GM12878 (cell line): ENCODE measurements around the gene PLA2G4A.

ENCODE experiments used
- EP300 ChIP-seq, 2 experiments: fragments of 150-350 bp in 1 of 2; IDR thresholded peaks; 2 replicates each; pipeline ENCODE4 v1.6.1; 2011 to 2012; ENCODE audit warnings: low read depth in 2 of 2, low read length in 2 of 2, borderline replicate concordance in 1 of 2, improper control_type of control experiment in 1 of 2, inconsistent platforms in 1 of 2; ENCODE audit not compliant: control insufficient read depth in 1 of 2
- PBX3 ChIP-seq: IDR thresholded peaks from 2 replicates; pipeline ENCODE4 v1.6.1; 2011; ENCODE audit warnings: mild to moderate bottlenecking, low read depth, low read length, moderate library complexity; ENCODE audit not compliant: insufficient replicate concordance
- RELA ChIP-seq: fragments of 450-650 bp; IDR thresholded peaks from 2 replicates; pipeline ENCODE4 v1.8.0; 2014; ENCODE audit warnings: borderline replicate concordance; ENCODE audit not compliant: partially characterized antibody
- ZNF207 ChIP-seq: fragments of 450-650 bp; IDR thresholded peaks from 2 replicates; pipeline ENCODE4 v1.6.1; 2014; ENCODE audit warnings: antibody characterized with exemption, mild to moderate bottlenecking, borderline replicate concordance
- TF ChIP-seq, protein P1 (sequence below), 3 experiments: IDR thresholded peaks in 2 of 3; conservative IDR thresholded peaks in 1 of 3; 2 replicates each; pipeline ENCODE4 v1.5.1; 2011; ENCODE audit warnings: low read depth in 3 of 3, low read length in 3 of 3, mild to moderate bottlenecking in 3 of 3, control low read depth in 2 of 3, moderate library complexity in 2 of 3, inconsistent platforms in 1 of 3, mixed read lengths in 1 of 3; ENCODE audit not compliant: control insufficient read depth in 2 of 3, insufficient read depth in 1 of 3; ENCODE audit errors: extremely low read depth in 1 of 3

- TF ChIP-seq EP300 (IDR thresholded peaks at IDR 0.05; ENCODE audit: borderline replicate concordance in 1 of 2, control insufficient read depth in 1 of 2, low read depth in 2 of 2, low read length in 2 of 2) (no peak), PBX3 (no peak), RELA (no peak), ZNF207 (no peak)
- TF ChIP-seq, protein P1, sequence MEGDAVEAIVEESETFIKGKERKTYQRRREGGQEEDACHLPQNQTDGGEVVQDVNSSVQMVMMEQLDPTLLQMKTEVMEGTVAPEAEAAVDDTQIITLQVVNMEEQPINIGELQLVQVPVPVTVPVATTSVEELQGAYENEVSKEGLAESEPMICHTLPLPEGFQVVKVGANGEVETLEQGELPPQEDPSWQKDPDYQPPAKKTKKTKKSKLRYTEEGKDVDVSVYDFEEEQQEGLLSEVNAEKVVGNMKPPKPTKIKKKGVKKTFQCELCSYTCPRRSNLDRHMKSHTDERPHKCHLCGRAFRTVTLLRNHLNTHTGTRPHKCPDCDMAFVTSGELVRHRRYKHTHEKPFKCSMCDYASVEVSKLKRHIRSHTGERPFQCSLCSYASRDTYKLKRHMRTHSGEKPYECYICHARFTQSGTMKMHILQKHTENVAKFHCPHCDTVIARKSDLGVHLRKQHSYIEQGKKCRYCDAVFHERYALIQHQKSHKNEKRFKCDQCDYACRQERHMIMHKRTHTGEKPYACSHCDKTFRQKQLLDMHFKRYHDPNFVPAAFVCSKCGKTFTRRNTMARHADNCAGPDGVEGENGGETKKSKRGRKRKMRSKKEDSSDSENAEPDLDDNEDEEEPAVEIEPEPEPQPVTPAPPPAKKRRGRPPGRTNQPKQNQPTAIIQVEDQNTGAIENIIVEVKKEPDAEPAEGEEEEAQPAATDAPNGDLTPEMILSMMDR (IDR thresholded peaks at IDR 0.05 in 2 of 3, conservative IDR thresholded peaks at IDR 0.05 in 1 of 3; ENCODE audit: control insufficient read depth in 2 of 3, extremely low read depth in 1 of 3, insufficient read depth in 1 of 3, low read depth in 3 of 3, low read length in 3 of 3), result no peak
Observed at GRCh38 chr1:186804679-186805078, 24.1 kb upstream of the PLA2G4A start.
